Astrocyte (in vitro differentiated cells and primary cell): ENCODE results near the gene GSAP. TPM values are rescaled to one million over a fixed set of nuclear protein-coding genes. Genes with fewer than 3 reads are reported as not detected.

ENCODE experiments used
- DNase-seq: peaks from one replicate; pipeline ENCODE4 v3.0.0-alpha.2; 2010; ENCODE audit warnings: low read depth
- FAIRE-seq: peaks from 2 replicates; lab custom pipeline; 2011; peaks lifted over from hg19 to GRCh38; lab: Jason Lieb, UNC
- H2AFZ ChIP-seq: 2 replicates; pipeline ENCODE4 v1.6.0; 2012; ENCODE audit warnings: low read depth, low read length, inconsistent platforms
- H3K27ac ChIP-seq: 2 replicates; pipeline ENCODE4 v1.5.1; 2011; ENCODE audit warnings: low read depth, low read length, inconsistent platforms
- H3K27me3 ChIP-seq: 2 replicates; pipeline ENCODE4 v1.6.0; 2011; ENCODE audit warnings: low read length, inconsistent platforms; ENCODE audit not compliant: insufficient read depth
- H3K36me3 ChIP-seq: 2 replicates; pipeline ENCODE4 v1.5.1; 2011; ENCODE audit warnings: low read length, inconsistent platforms; ENCODE audit not compliant: insufficient read depth
- H3K4me1 ChIP-seq: 2 replicates; pipeline ENCODE4 v1.5.1; 2011; ENCODE audit warnings: low read length, inconsistent platforms; ENCODE audit not compliant: insufficient read depth
- H3K4me2 ChIP-seq: 2 replicates; pipeline ENCODE4 v1.6.0; 2012; ENCODE audit warnings: low read length, inconsistent platforms
- H3K4me3 ChIP-seq: 2 replicates; pipeline ENCODE4 v1.5.1; 2011; ENCODE audit warnings: low read depth, mild to moderate bottlenecking, low read length, inconsistent platforms; ENCODE audit not compliant: insufficient read depth
- H3K79me2 ChIP-seq: 2 replicates; pipeline ENCODE4 v1.6.0; 2012; ENCODE audit warnings: mild to moderate bottlenecking, low read length, inconsistent platforms; ENCODE audit not compliant: insufficient read depth
- H3K9ac ChIP-seq: 2 replicates; pipeline ENCODE4 v1.6.0; 2012; ENCODE audit warnings: mild to moderate bottlenecking, low read length, inconsistent platforms
- H3K9me3 ChIP-seq: 2 replicates; pipeline ENCODE4 v1.5.1; 2012; ENCODE audit warnings: low read depth, mild to moderate bottlenecking, low read length, inconsistent platforms; ENCODE audit not compliant: insufficient read depth
- H4K20me1 ChIP-seq: 2 replicates; pipeline ENCODE4 v1.6.0; 2012; ENCODE audit warnings: low read length, inconsistent platforms; ENCODE audit not compliant: insufficient read depth
- H3K27ac Mint-ChIP-seq: one replicate; pipeline ENCODE4 v1.8.0; 2021; ENCODE audit warnings: mild to moderate bottlenecking, mixed read lengths; ENCODE audit not compliant: unreplicated experiment
- H3K27me3 Mint-ChIP-seq: one replicate; pipeline ENCODE4 v1.8.0; 2021; ENCODE audit warnings: low read depth, mixed read lengths; ENCODE audit not compliant: unreplicated experiment
- H3K36me3 Mint-ChIP-seq: one replicate; pipeline ENCODE4 v1.8.0; 2021; ENCODE audit warnings: low read depth, mixed read lengths; ENCODE audit not compliant: unreplicated experiment
- H3K4me1 Mint-ChIP-seq: one replicate; pipeline ENCODE4 v1.8.0; 2021; ENCODE audit warnings: low read depth, mixed read lengths; ENCODE audit not compliant: unreplicated experiment
- H3K4me3 Mint-ChIP-seq: one replicate; pipeline ENCODE4 v1.8.0; 2021; ENCODE audit warnings: mild to moderate bottlenecking, moderate library complexity, mixed read lengths; ENCODE audit not compliant: unreplicated experiment
- H3K9me3 Mint-ChIP-seq: one replicate; pipeline ENCODE4 v1.8.0; 2021; ENCODE audit warnings: mild to moderate bottlenecking, mixed read lengths; ENCODE audit not compliant: unreplicated experiment
- CTCF ChIP-seq: IDR thresholded peaks from 2 replicates; pipeline ENCODE4 v1.5.1; 2011; ENCODE audit warnings: low read depth, mild to moderate bottlenecking, inconsistent platforms, low read length, moderate library complexity; ENCODE audit not compliant: insufficient read depth
- EZH2 ChIP-seq: IDR thresholded peaks from 2 replicates; pipeline ENCODE4 v1.6.1; 2012; ENCODE audit warnings: mild to moderate bottlenecking, low read length, inconsistent platforms; ENCODE audit not compliant: insufficient read depth
- total RNA-seq: library from RNA; stranded (reverse); gene quantifications from 2 replicates; pipeline ENCODE4 v1.2.1, GENCODE V29; 2021

GSAP gene
- total RNA-seq, 1 donor from 2014 or later, result 4.1 TPM

GRCh38 chr7:77313876-77314480 is 102.2 kb downstream of the GSAP start:
- DNase-seq (no peak), FAIRE-seq (no peak)
- no peaks in the 10 kb centered on the region for H3K36me3 Mint-ChIP-seq
- no peak overlapping the region for H3K27ac Mint-ChIP-seq
- Histone ChIP-seq H3K36me3 (no peaks in the 10 kb centered on the region), H3K27ac (no peak overlapping the region), H3K27me3 (no peaks in the 10 kb centered on the region), H3K4me2 (no peak overlapping the region), H3K9me3 (no peaks in the 10 kb centered on the region), H3K79me2 (no peaks in the 10 kb centered on the region), H3K4me3 (no peak overlapping the region), H4K20me1 (no peaks in the 10 kb centered on the region), H2AFZ (no peak overlapping the region), H3K9ac (no peak overlapping the region), H3K4me1 (no peaks in the 10 kb centered on the region)
- H3K9me3 Mint-ChIP-seq, result no peaks in the 10 kb centered on the region
- H3K4me3 Mint-ChIP-seq, result no peak overlapping the region
- TF ChIP-seq EZH2, result no peak
- TF ChIP-seq CTCF, result no peak
- no peaks in the 10 kb centered on the region for H3K27me3 Mint-ChIP-seq
- no peaks in the 10 kb centered on the region for H3K4me1 Mint-ChIP-seq

- H3K27ac Mint-ChIP-seq, result no peak overlapping the region
- H3K9me3 Mint-ChIP-seq, result no peaks in the 10 kb centered on the region
- Histone ChIP-seq H3K27me3 (no peaks in the 10 kb centered on the region), H3K79me2 (no peaks in the 10 kb centered on the region), H3K36me3 (no peaks in the 10 kb centered on the region), H3K9ac (no peak overlapping the region), H3K4me3 (no peak overlapping the region), H3K27ac (no peak overlapping the region), H3K4me1 (no peaks in the 10 kb centered on the region), H3K4me2 (no peak overlapping the region), H3K9me3 (no peaks in the 10 kb centered on the region), H4K20me1 (no peaks in the 10 kb centered on the region), H2AFZ (no peak overlapping the region)
- no peak for TF ChIP-seq CTCF
- no peak for TF ChIP-seq EZH2
- H3K36me3 Mint-ChIP-seq, result peaks cover 3% of the 10 kb centered on the region
- no peaks in the 10 kb centered on the region for H3K4me1 Mint-ChIP-seq
- FAIRE-seq (no peak), DNase-seq (no peak)
- H3K27me3 Mint-ChIP-seq, result no peaks in the 10 kb centered on the region
- no peak overlapping the region for H3K4me3 Mint-ChIP-seq
Measured at GRCh38 chr7:77313085-77313484, 103.1 kb downstream of the GSAP start.

- no peak overlapping the region for H3K27ac ChIP-seq
- no peak overlapping the region for H2AFZ ChIP-seq
- Mint-ChIP-seq H3K27ac (no peak overlapping the region), H3K9me3 (peaks cover 6% of the 10 kb centered on the region), H3K4me1 (no peaks in the 10 kb centered on the region), H3K36me3 (peaks cover 5% of the 10 kb centered on the region), H3K27me3 (no peaks in the 10 kb centered on the region), H3K4me3 (no peak overlapping the region)
- no peaks in the 10 kb centered on the region for H4K20me1 ChIP-seq
- no peaks in the 10 kb centered on the region for H3K79me2 ChIP-seq
- DNase-seq (no peak), FAIRE-seq (no peak)
- TF ChIP-seq CTCF (no peak), EZH2 (no peak)
- H3K4me1 ChIP-seq, result peaks cover 2% of the 10 kb centered on the region
- no peaks in the 10 kb centered on the region for H3K36me3 ChIP-seq
- H3K4me3 ChIP-seq, result no peak overlapping the region
- no peak overlapping the region for H3K4me2 ChIP-seq
- no peaks in the 10 kb centered on the region for H3K27me3 ChIP-seq
- no peak overlapping the region for H3K9ac ChIP-seq
- no peaks in the 10 kb centered on the region for H3K9me3 ChIP-seq
Measured at GRCh38 chr7:77310982-77311381, 105.2 kb downstream of the GSAP start.
